GM23338 (cell line): ENCODE measurements around the gene HSH2D. TPM values are rescaled to one million over a fixed set of nuclear protein-coding genes. Genes with fewer than 3 reads are reported as not detected.

ENCODE experiments used
- ATAC-seq: fragments of 200-7000 bp; cut with Tn5 transposase; 3 replicates; pipeline ENCODE4 v1.9.1; 2020
- DNase-seq: peaks from one replicate; pipeline ENCODE4 v3.0.0-alpha.2; 2015; ENCODE audit warnings: low spot score
- H2AFZ ChIP-seq: fragments of 200-600 bp; sonication (generic); 2 replicates; pipeline ENCODE4 v1.8.0; 2016; ENCODE audit warnings: antibody characterized with exemption, mild to moderate bottlenecking, moderate library complexity
- H3F3A ChIP-seq: fragments of 200-600 bp; sonication (generic); replicated peaks from 2 replicates; pipeline ENCODE4 v1.8.0; 2017; ENCODE audit warnings: antibody characterized with exemption, mixed run types, low read depth
- H3K27ac ChIP-seq: fragments of 200-600 bp; sonication (generic); 2 replicates; pipeline ENCODE4 v1.6.1; 2016; ENCODE audit warnings: low read depth
- H3K27me3 ChIP-seq: fragments of 200-600 bp; sonication (generic); 2 replicates; pipeline ENCODE4 v1.8.0; 2016; ENCODE audit warnings: mild to moderate bottlenecking, mixed run types, moderate library complexity; ENCODE audit not compliant: insufficient read depth
- H3K36me3 ChIP-seq: fragments of 200-600 bp; sonication (generic); 2 replicates; pipeline ENCODE4 v1.8.0; 2016; ENCODE audit warnings: mild to moderate bottlenecking; ENCODE audit not compliant: insufficient read depth
- H3K4me1 ChIP-seq: fragments of 200-600 bp; sonication (generic); 2 replicates; pipeline ENCODE4 v1.8.0; 2016; ENCODE audit warnings: mild to moderate bottlenecking, moderate library complexity; ENCODE audit not compliant: insufficient read depth
- H3K4me2 ChIP-seq: fragments of 200-600 bp; sonication (generic); 2 replicates; pipeline ENCODE4 v1.7.1; 2017; ENCODE audit warnings: mixed run types
- H3K4me3 ChIP-seq: fragments of 200-600 bp; sonication (generic); 2 replicates; pipeline ENCODE4 v1.6.1; 2016; ENCODE audit warnings: mixed run types
- H3K79me2 ChIP-seq: fragments of 200-600 bp; sonication (generic); replicated peaks from 2 replicates; pipeline ENCODE4 v1.8.0; 2017; ENCODE audit warnings: mild to moderate bottlenecking; ENCODE audit not compliant: insufficient read depth
- H3K9me2 ChIP-seq: fragments of 200-600 bp; sonication (generic); 2 replicates; pipeline ENCODE4 v1.8.0; 2017; ENCODE audit not compliant: insufficient read depth
- H4K20me1 ChIP-seq: fragments of 200-600 bp; sonication (generic); replicated peaks from 2 replicates; pipeline ENCODE4 v1.8.0; 2017; ENCODE audit warnings: mild to moderate bottlenecking; ENCODE audit not compliant: insufficient read depth
- H3K27ac Mint-ChIP-seq: 2 replicates; pipeline ENCODE4 v1.8.0; 2020; ENCODE audit warnings: inconsistent platforms, mild to moderate bottlenecking, moderate library complexity, mixed read lengths
- H3K27me3 Mint-ChIP-seq: 3 replicates; pipeline ENCODE4 v1.8.0; 2022; ENCODE audit warnings: low read depth, mild to moderate bottlenecking, moderate library complexity, mixed read lengths, inconsistent platforms; ENCODE audit not compliant: insufficient read depth, poor library complexity
- H3K36me3 Mint-ChIP-seq: 3 replicates; pipeline ENCODE4 v1.8.0; 2021; ENCODE audit warnings: low read depth, mild to moderate bottlenecking, inconsistent platforms, moderate library complexity, mixed read lengths
- H3K4me1 Mint-ChIP-seq: 3 replicates; pipeline ENCODE4 v1.8.0; 2020; ENCODE audit warnings: mild to moderate bottlenecking, inconsistent platforms, mixed read lengths
- H3K4me3 Mint-ChIP-seq: 3 replicates; pipeline ENCODE4 v1.8.0; 2021; ENCODE audit warnings: moderate library complexity, mild to moderate bottlenecking, inconsistent platforms, mixed read lengths
- H3K9me3 Mint-ChIP-seq: 3 replicates; pipeline ENCODE4 v1.8.0; 2020; ENCODE audit warnings: moderate library complexity, mild to moderate bottlenecking, inconsistent platforms, mixed read lengths
- CREB1 ChIP-seq: fragments of 250-450 bp; sonication (Bioruptor Pico); IDR thresholded peaks from 2 replicates; pipeline ENCODE4 v1.5.0; 2020; ENCODE audit warnings: low read depth, mild to moderate bottlenecking, moderate library complexity
- CTCF ChIP-seq, 2 experiments: fragments of 200-600 bp in 1 of 2; sonication (generic) in 1 of 2; conservative IDR thresholded peaks; 2 replicates each; pipeline versions ENCODE4 v1.5.1 to v1.6.1; 2016 to 2017; ENCODE audit warnings: antibody characterized with exemption in 2 of 2, low read depth in 2 of 2, mild to moderate bottlenecking in 2 of 2, moderate library complexity in 1 of 2
- EZH2 ChIP-seq: fragments of 200-600 bp; sonication (generic); IDR thresholded peaks from one replicate; pipeline ENCODE4 v1.8.0; 2017; ENCODE audit warnings: antibody characterized with exemption, mild to moderate bottlenecking, low read depth; ENCODE audit not compliant: unreplicated experiment
- JUNB ChIP-seq: IDR thresholded peaks from one replicate; pipeline ENCODE4 v1.6.1; 2016; ENCODE audit warnings: antibody characterized with exemption; ENCODE audit not compliant: unreplicated experiment
- NANOG ChIP-seq: IDR thresholded peaks from 2 replicates; pipeline ENCODE4 v1.6.1; 2016; ENCODE audit warnings: antibody characterized with exemption, borderline replicate concordance
- POLR2AphosphoS5 ChIP-seq: IDR thresholded peaks from 2 replicates; pipeline ENCODE4 v1.6.1; 2016; ENCODE audit warnings: antibody characterized with exemption, low read depth
- REST ChIP-seq: IDR thresholded peaks from one replicate; pipeline ENCODE4 v1.6.1; 2018; ENCODE audit warnings: antibody characterized with exemption; ENCODE audit not compliant: unreplicated experiment
- STAT1 ChIP-seq: IDR thresholded peaks from one replicate; pipeline ENCODE4 v1.6.1; 2016; ENCODE audit warnings: antibody characterized with exemption; ENCODE audit not compliant: unreplicated experiment
- ZNF114 ChIP-seq: fragments of 250-450 bp; sonication (Bioruptor Pico); IDR thresholded peaks from 2 replicates; pipeline ENCODE4 v1.5.0; 2020; ENCODE audit warnings: mild to moderate bottlenecking, moderate library complexity
- ZNF331 ChIP-seq: fragments of 250-450 bp; sonication (Bioruptor Pico); IDR thresholded peaks from 2 replicates; pipeline ENCODE4 v1.5.0; 2020; ENCODE audit warnings: low read depth, mild to moderate bottlenecking, moderate library complexity
- ZNF462 ChIP-seq: fragments of 250-450 bp; sonication (Bioruptor Pico); IDR thresholded peaks from 2 replicates; pipeline ENCODE4 v1.5.0; 2020; ENCODE audit warnings: mild to moderate bottlenecking, moderate library complexity
- polyA plus RNA-seq: library from polyadenylated mRNA; unstranded; fragments of >200 nt; fragmentation: Nextera tagmentation; extraction: Ambion mirVana; gene quantifications from 2 replicates; pipeline ENCODE4 v1.2.1, GENCODE V29; 2016
- total RNA-seq: library from RNA; depleted of rRNA; stranded (reverse); fragments of >200 nt; shearing (Covaris generic); gene quantifications from 2 replicates; pipeline ENCODE4 v1.2.3, GENCODE V29; 2014

Gene HSH2D
- total and polyA plus RNA-seq, 2 experiments from 2014 or later: 0.81 to 1.4 TPM

GRCh38 chr19:16168465-16169081 lies 25.1 kb downstream of the HSH2D start:
- Histone ChIP-seq H3K36me3 (no peaks in the 10 kb centered on the region), H3K27me3 (no peaks in the 10 kb centered on the region), H3K27ac (no peak overlapping the region), H3K4me3 (no peak overlapping the region), H2AFZ (no peak overlapping the region), H4K20me1 (no peaks in the 10 kb centered on the region), H3K4me1 (no peaks in the 10 kb centered on the region), H3K9me2 (no peaks in the 10 kb centered on the region), H3K79me2 (no peaks in the 10 kb centered on the region), H3F3A (no peaks in the 10 kb centered on the region), H3K4me2 (no peak overlapping the region)
- Mint-ChIP-seq H3K27ac (no peak overlapping the region), H3K9me3 (peaks cover 60% of the 10 kb centered on the region), H3K27me3 (no peaks in the 10 kb centered on the region), H3K36me3 (peaks cover 3% of the 10 kb centered on the region; the same call in 1 of the 3 replicates), H3K4me1 (no peaks in the 10 kb centered on the region), H3K4me3 (no peak overlapping the region)
- TF ChIP-seq CTCF (conservative IDR thresholded peaks at IDR 0.05; ENCODE audit: low read depth in 2 of 2): no peak
- ATAC-seq: no peak
- peak; percentile 13 for DNase-seq

- Histone ChIP-seq H3K27me3 (no peaks in the 10 kb centered on the region), H3K4me1 (no peaks in the 10 kb centered on the region), H3K27ac (no peak overlapping the region), H3K4me3 (no peak overlapping the region), H3K79me2 (no peaks in the 10 kb centered on the region), H3F3A (no peaks in the 10 kb centered on the region), H3K36me3 (no peaks in the 10 kb centered on the region), H2AFZ (no peak overlapping the region), H4K20me1 (no peaks in the 10 kb centered on the region), H3K9me2 (no peaks in the 10 kb centered on the region), H3K4me2 (no peak overlapping the region)
- no peak for DNase-seq
- H3K36me3 Mint-ChIP-seq: peaks cover 3% of the 10 kb centered on the region; the same call in 1 of the 3 replicates
- no peaks in the 10 kb centered on the region for H3K4me1 Mint-ChIP-seq
- H3K27me3 Mint-ChIP-seq: peaks cover 4% of the 10 kb centered on the region
- no peak for ATAC-seq
- no peak overlapping the region for H3K4me3 Mint-ChIP-seq
- H3K9me3 Mint-ChIP-seq: peaks cover 68% of the 10 kb centered on the region
- no peak overlapping the region for H3K27ac Mint-ChIP-seq
- TF ChIP-seq NANOG (no peak), EZH2 (no peak), ZNF331 (CRISPR knock-in tag) (no peak), ZNF114 (CRISPR knock-in tag) (no peak), REST (no peak), STAT1 (no peak), JUNB (no peak), ZNF462 (CRISPR knock-in tag) (no peak), CREB1 (CRISPR knock-in tag) (no peak), POLR2AphosphoS5 (no peak)
Observed at GRCh38 chr19:16170134-16170533, 26.6 kb downstream of the HSH2D start.
